CD14-positive monocyte (primary cell): ENCODE data around the gene LAMC3. TPM values are rescaled to one million over a fixed set of nuclear protein-coding genes. Genes with fewer than 3 reads are reported as not detected.

Experiments used
- DNase-seq, 3 donors: peaks; one replicate each; pipeline ENCODE4 v3.0.0-alpha.2; 2011 to 2022
- H2AFZ ChIP-seq: 2 replicates; pipeline ENCODE4 v1.6.0; 2012; ENCODE audit warnings: mild to moderate bottlenecking, low read depth, low read length, inconsistent platforms; ENCODE audit not compliant: insufficient read depth, poor library complexity, severe bottlenecking
- H3K27ac ChIP-seq, 2 donors: 1 replicate in 1 of 2; 2 replicates in 1 of 2; pipeline ENCODE4 v1.5.1; 2012 to 2013; ENCODE audit warnings: low read length in 2 of 2, control low read depth in 1 of 2, inconsistent platforms in 1 of 2, low read depth in 1 of 2, mild to moderate bottlenecking in 1 of 2
- H3K27me3 ChIP-seq, 2 donors: one replicate each; pipeline versions ENCODE4 v1.6.0 to v1.6.1; 2011 to 2013; ENCODE audit warnings: low read length in 2 of 2; ENCODE audit not compliant: control insufficient read depth in 2 of 2, insufficient read depth in 2 of 2
- H3K36me3 ChIP-seq, 2 donors: replicated peaks in 1 of 2; 1 replicate in 1 of 2; 2 replicates in 1 of 2; pipeline versions ENCODE4 v1.5.1 to v1.6.1; 2012 to 2013; ENCODE audit warnings: low read length in 2 of 2, control low read depth in 1 of 2, inconsistent platforms in 1 of 2, mild to moderate bottlenecking in 1 of 2; ENCODE audit not compliant: insufficient read depth in 2 of 2, control insufficient read depth in 1 of 2
- H3K4me1 ChIP-seq, 2 donors: 1 replicate in 1 of 2; 2 replicates in 1 of 2; pipeline versions ENCODE4 v1.5.1 to v1.6.1; 2012 to 2013; ENCODE audit warnings: low read length in 2 of 2, control low read depth in 1 of 2, inconsistent platforms in 1 of 2, mild to moderate bottlenecking in 1 of 2, moderate library complexity in 1 of 2; ENCODE audit not compliant: insufficient read depth in 2 of 2, control insufficient read depth in 1 of 2
- H3K4me2 ChIP-seq: replicated peaks from 2 replicates; pipeline ENCODE3; 2012; ENCODE audit warnings: low read length, moderate library complexity, mild to moderate bottlenecking; ENCODE audit not compliant: poor library complexity, severe bottlenecking; ENCODE audit errors: extremely low read depth
- H3K4me3 ChIP-seq, 3 experiments: fragments of 200-600 bp in 1 of 3; sonication (generic) in 1 of 3; replicated peaks in 1 of 3; 1 replicate in 2 of 3; 2 replicates in 1 of 3; pipeline ENCODE4 v1.5.1; 2011 to 2013; ENCODE audit warnings: low read length in 3 of 3, mild to moderate bottlenecking in 3 of 3, control low read depth in 2 of 3, low read depth in 2 of 3, inconsistent platforms in 1 of 3, moderate library complexity in 1 of 3
- H3K79me2 ChIP-seq: 2 replicates; pipeline ENCODE4 v1.6.0; 2012; ENCODE audit warnings: mild to moderate bottlenecking, control low read depth, inconsistent platforms, low read length, moderate library complexity; ENCODE audit not compliant: insufficient read depth
- H3K9ac ChIP-seq: 2 replicates; pipeline ENCODE4 v1.6.0; 2017; ENCODE audit warnings: low read length, mild to moderate bottlenecking; ENCODE audit not compliant: insufficient read depth, poor library complexity, severe bottlenecking
- H3K9me3 ChIP-seq, 2 donors: replicated peaks in 1 of 2; 1 replicate in 1 of 2; 2 replicates in 1 of 2; pipeline versions ENCODE4 v1.5.1 to v1.6.1; 2012 to 2013; ENCODE audit warnings: low read length in 2 of 2, control low read depth in 1 of 2; ENCODE audit not compliant: control insufficient read depth in 1 of 2, insufficient read depth in 1 of 2
- H4K20me1 ChIP-seq: 2 replicates; pipeline ENCODE4 v1.6.0; 2012; ENCODE audit warnings: mild to moderate bottlenecking, low read length, control low read depth, moderate library complexity; ENCODE audit not compliant: insufficient read depth
- H3K27ac Mint-ChIP-seq, 7 donors: one replicate each; pipeline ENCODE4 v1.8.0; 2020; ENCODE audit warnings: mild to moderate bottlenecking in 7 of 7, mixed read lengths in 7 of 7, moderate library complexity in 6 of 7, inconsistent platforms in 2 of 7
- H3K27me3 Mint-ChIP-seq, 3 donors: one replicate each; pipeline ENCODE4 v1.8.0; 2021 to 2022; ENCODE audit warnings: low read depth in 3 of 3, mild to moderate bottlenecking in 3 of 3, mixed read lengths in 3 of 3, moderate library complexity in 3 of 3, inconsistent platforms in 1 of 3
- H3K36me3 Mint-ChIP-seq, 2 donors: one replicate each; pipeline ENCODE4 v1.8.0; 2020; ENCODE audit warnings: mixed read lengths in 2 of 2, inconsistent platforms in 1 of 2, mild to moderate bottlenecking in 1 of 2
- H3K4me1 Mint-ChIP-seq: one replicate; pipeline ENCODE4 v1.8.0; 2020; ENCODE audit warnings: mild to moderate bottlenecking, mixed read lengths
- H3K4me3 Mint-ChIP-seq, 2 donors: one replicate each; pipeline ENCODE4 v1.8.0; 2020; ENCODE audit warnings: mild to moderate bottlenecking in 2 of 2, mixed read lengths in 2 of 2, moderate library complexity in 1 of 2
- H3K9me3 Mint-ChIP-seq, 7 donors: one replicate each; pipeline ENCODE4 v1.8.0; 2020 to 2022; ENCODE audit warnings: mixed read lengths in 7 of 7, mild to moderate bottlenecking in 6 of 7, moderate library complexity in 6 of 7, inconsistent platforms in 2 of 7
- CTCF ChIP-seq: fragments of 200-600 bp; IDR thresholded peaks from one replicate; pipeline ENCODE4 v1.8.0; 2022; ENCODE audit warnings: antibody characterized with exemption, mild to moderate bottlenecking
- WGBS: methylation state at CpG from one replicate; pipeline ENCODE4 v1.1.5; 2013; ENCODE audit warnings: missing lambda C conversion rate; ENCODE audit not compliant: insufficient coverage; 5-methylcytosine and 5-hydroxymethylcytosine counted together
- intact Hi-C, 2 donors: fragments of 100-400 bp; cut with micrococcal nuclease; formaldehyde crosslinking; loops; one replicate each; pipeline versions ENCODE4 v1.15.0 to v1.15.1; 2023
- polyA plus RNA-seq, 3 donors: library from polyadenylated mRNA; depleted of rRNA in 1 of 3; unstranded in 2 of 3; stranded (reverse) in 1 of 3; fragments of 300-500 nt in 2 of 3; fragments of >200 nt in 1 of 3; fragmentation: Illumina TruSeq in 2 of 3; gene quantifications; 1 replicate in 2 of 3; 2 replicates in 1 of 3; pipeline ENCODE4 v1.2.3, GENCODE V29; 2012 to 2021

Gene LAMC3
- polyA plus RNA-seq, 3 donors, result 0.19 TPM; not detected in 2

GRCh38 chr9:131021785-131022184 lies 12.8 kb downstream of the LAMC3 start:
- H3K4me2 ChIP-seq, result no peak overlapping the region
- intact Hi-C loops, result no loop called here
- no peaks in the 10 kb centered on the region for H3K36me3 ChIP-seq
- no peak overlapping the region for H3K27ac ChIP-seq
- no peak overlapping the region for H3K27ac Mint-ChIP-seq
- H3K4me1 Mint-ChIP-seq, result no peaks in the 10 kb centered on the region
- no peak overlapping the region for H3K4me3 ChIP-seq
- no peak overlapping the region for H3K9ac ChIP-seq
- no peaks in the 10 kb centered on the region for H3K36me3 Mint-ChIP-seq
- peaks cover 0 to 5% of the 10 kb centered on the region in 2 donors for H3K27me3 ChIP-seq
- WGBS, result 100% methylated on average over 3 of the region's 7 CpGs
- peaks cover 7 to 11% (median 10%) of the 10 kb centered on the region in 3 donors for H3K27me3 Mint-ChIP-seq
- H3K4me1 ChIP-seq, result no peaks in the 10 kb centered on the region
- no peak for DNase-seq
- no peaks in the 10 kb centered on the region for H3K79me2 ChIP-seq
- H3K9me3 Mint-ChIP-seq, result peaks cover 0 to 4% (median 0%) of the 10 kb centered on the region in 7 donors
- H4K20me1 ChIP-seq, result no peaks in the 10 kb centered on the region
- no peak overlapping the region for H2AFZ ChIP-seq
- no peak for TF ChIP-seq CTCF
- H3K4me3 Mint-ChIP-seq, result no peak overlapping the region
- H3K9me3 ChIP-seq, result no peaks in the 10 kb centered on the region

GRCh38 chr9:131024978-131025868 lies 16.2 kb downstream of the LAMC3 start:
- Histone ChIP-seq H3K4me1 (no peaks in the 10 kb centered on the region), H3K36me3 (no peaks in the 10 kb centered on the region), H3K79me2 (no peaks in the 10 kb centered on the region), H3K4me2 (no peak overlapping the region), H3K9me3 (no peaks in the 10 kb centered on the region), H2AFZ (no peak overlapping the region), H3K27me3 (peaks cover 0 to 5% of the 10 kb centered on the region in 2 donors), H4K20me1 (no peaks in the 10 kb centered on the region), H3K4me3 (no peak overlapping the region), H3K27ac (no peak overlapping the region), H3K9ac (no peak overlapping the region)
- TF ChIP-seq CTCF, result no peak
- intact Hi-C loops, result no loop called here
- Mint-ChIP-seq H3K27ac (no peak overlapping the region), H3K36me3 (no peaks in the 10 kb centered on the region), H3K4me1 (no peaks in the 10 kb centered on the region), H3K9me3 (peaks cover 0 to 3% (median 0%) of the 10 kb centered on the region in 7 donors), H3K4me3 (no peak overlapping the region), H3K27me3 (peaks cover 6 to 7% (median 7%) of the 10 kb centered on the region in 3 donors)
- DNase-seq, result no peak
- 92% methylated on average over 10 of the region's 15 CpGs for WGBS
